RPMI7951 (cell line): ENCODE data around the gene MOB3B. TPM values are rescaled to one million over a fixed set of nuclear protein-coding genes. Genes with fewer than 3 reads are reported as not detected.
A peak's percentile ranks its signal among the peaks of the same experiment; 100 is the strongest.

Experiments used
- DNase-seq: peaks from one replicate; pipeline ENCODE4 v3.0.0-alpha.2; 2012; ENCODE audit warnings: low read depth
- total RNA-seq: library from RNA; depleted of rRNA; stranded (reverse); fragments of >200 nt; shearing (Covaris generic); gene quantifications from 2 replicates; pipeline ENCODE4 v1.2.3, GENCODE V29; 2014

The MOB3B gene
- total RNA-seq, 1 experiment from 2014 or later = not detected

- no peak for DNase-seq
Measured at GRCh38 chr9:27339661-27340284, 189.8 kb downstream of the MOB3B start.

GRCh38 chr9:27338527-27338903, 191.1 kb downstream of the MOB3B start:
- DNase-seq = no peak

- DNase-seq = no peak
Measured at GRCh38 chr9:27337833-27338526, 191.6 kb downstream of the MOB3B start.

DNA sequence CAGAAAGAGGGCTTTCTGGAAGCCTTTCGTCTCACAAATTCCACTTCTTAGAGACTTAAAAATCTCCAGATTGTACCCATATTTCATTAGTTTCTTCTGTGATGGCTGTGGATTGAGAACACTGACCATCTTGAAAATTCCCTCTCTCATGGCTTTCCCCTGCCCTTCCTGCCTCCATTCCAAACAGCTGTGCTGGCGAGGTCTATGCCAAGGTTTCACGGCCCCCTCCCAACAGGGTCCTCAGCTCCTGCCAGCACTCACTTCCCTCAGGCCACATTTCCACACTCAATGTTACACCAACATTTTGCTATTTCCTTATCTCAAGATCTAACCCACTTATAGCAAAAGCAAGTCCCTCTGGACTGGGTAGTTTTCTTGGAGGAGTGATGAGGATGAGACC, 192.4 kb downstream of the MOB3B start:
- no peak for DNase-seq

DNA sequence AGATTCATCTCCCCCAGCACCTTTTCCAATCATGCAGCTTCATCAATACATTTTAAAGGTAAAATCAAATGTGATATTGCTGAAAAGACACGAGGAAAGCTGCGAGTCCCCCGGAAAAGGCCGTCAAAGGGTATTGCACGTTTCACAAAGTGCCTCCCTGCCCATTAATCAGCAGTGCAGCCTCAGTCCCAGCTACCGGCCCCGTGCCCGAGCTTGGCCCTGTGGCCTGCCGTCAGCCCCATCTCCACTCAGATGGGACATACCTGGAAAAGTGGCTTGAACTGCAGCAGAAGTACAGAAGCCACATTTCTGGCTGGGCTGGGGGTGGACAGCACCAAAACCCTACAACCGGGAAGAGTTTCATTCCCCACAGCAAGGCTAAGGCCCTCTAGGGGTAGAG, 192.8 kb downstream of the MOB3B start:
- DNase-seq = no peak

DNA sequence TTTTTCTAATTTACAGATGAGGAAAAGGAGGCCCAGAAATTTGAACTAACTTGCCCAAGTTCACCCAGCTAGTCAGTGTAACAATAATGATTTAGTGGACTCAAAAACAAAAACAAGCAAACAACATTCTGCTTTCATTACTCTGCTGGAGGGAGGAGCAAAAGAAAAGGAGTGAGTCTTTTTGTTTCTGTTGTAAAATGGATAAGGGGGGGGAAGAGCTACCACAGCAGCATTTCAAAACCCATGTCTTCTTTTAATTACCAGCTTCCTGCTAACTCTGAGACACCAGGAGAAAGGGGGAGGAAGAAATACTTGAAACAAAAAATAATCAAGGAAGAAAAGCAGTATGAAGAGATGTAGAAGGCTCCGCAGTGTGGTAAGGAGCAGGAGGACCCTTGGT, 193.5 kb downstream of the MOB3B start:
- no peak for DNase-seq

DNA sequence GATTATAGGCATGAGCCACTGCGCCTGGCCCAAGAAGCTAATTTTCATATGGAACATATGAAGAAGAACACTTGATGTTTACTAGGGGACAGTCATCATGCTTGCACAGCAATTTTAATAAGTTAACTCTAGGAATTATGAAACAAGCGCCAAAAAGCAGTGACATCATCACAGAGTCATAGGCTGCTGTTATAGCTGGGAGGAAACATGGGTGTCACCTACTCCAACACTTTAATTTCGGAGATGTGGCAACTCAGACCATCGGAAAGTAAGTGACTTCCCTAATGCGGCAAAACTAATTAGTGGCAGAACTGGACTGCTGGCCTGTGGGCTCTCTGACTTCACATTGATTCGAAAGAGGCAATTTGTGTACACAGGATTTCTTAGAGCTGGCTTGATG, 194.5 kb downstream of the MOB3B start:
- DNase-seq = no peak

GRCh38 chr9:27333241-27334052, 196.2 kb downstream of the MOB3B start:
- peak; percentile 44 for DNase-seq

- DNase-seq = no peak
Measured at GRCh38 chr9:27331393-27331792, 198.2 kb downstream of the MOB3B start.

GRCh38 chr9:27329291-27329690, 200.3 kb downstream of the MOB3B start:
- no peak for DNase-seq

GRCh38 chr9:27328483-27328882, 201.1 kb downstream of the MOB3B start:
- DNase-seq = no peak

- DNase-seq = no peak
Measured at GRCh38 chr9:27311184-27311583, 218.4 kb downstream of the MOB3B start.

DNA sequence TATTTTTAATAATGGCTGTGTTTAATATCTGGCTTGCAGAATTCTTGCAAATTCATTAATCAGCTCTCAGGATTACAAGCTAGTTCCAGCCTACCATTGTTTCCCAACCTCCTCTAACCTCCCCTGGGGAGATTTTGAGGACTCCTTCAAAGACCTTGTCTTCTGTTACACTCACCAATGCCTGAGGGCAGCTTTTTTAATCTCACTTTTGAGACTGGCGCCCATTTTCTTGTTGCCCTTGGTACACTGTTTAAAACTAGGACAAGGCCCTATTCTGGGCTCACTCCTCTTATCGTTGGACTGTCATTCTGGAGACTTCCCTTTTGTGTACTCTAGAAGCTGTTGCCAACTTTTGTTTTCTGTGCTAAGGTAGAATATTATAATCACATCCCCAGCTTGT, 219.0 kb downstream of the MOB3B start:
- no peak for DNase-seq

DNA sequence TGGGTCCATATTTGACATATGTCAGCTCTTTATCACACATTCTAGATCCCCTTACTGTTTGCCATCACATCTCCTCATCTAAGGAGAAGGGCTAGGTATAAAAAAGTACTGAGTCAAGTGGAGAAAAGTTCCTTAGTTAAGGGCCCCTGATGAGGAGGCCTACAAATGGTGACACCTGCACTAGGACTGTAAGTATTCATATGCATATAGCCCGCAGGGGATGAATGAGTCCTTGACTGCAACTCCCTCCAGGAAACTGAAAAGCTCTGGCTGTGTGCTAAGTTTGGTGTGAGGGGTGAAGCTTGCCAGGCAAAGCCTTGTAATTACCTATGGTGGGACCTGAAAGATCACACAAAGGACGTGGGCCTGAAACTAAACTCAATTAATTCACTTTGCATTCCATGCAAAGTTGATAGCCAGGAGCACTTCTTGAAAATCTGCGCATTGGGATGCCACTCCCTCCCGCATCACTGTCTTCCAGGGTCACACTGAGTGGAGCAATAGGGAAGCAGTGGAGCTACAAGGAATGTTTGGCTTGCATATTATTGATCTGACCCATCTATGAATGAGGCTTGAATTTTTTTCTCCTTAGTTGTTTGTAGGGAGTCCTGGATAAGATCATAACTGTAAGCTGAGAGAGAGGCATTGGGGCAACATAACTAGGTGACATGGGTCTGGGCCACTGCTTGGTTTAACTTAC, 220.8 kb downstream of the MOB3B start:
- no peak for DNase-seq

GRCh38 chr9:27304521-27304920, 225.1 kb downstream of the MOB3B start:
- DNase-seq = no peak

GRCh38 chr9:27303219-27303618, 226.4 kb downstream of the MOB3B start:
- DNase-seq = peak; percentile 25

DNA sequence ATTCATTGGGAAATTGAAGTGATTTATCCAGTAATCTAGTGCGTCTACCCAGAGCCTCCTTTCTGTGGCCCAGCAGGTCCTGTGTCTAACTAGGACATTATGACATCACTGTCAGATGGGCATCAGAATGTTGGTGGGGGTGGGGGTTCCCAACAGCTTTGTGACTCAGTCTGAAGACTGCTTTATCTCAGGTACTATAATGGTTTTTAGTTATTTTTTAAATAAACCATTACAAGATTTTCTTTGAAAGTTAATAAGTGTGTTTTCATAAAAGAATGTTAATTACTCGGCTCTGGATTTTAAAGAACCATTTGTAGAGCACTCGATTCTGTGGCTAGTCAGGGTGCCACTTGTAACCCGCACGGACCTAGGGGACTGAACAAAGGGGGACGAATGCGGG, 232.6 kb downstream of the MOB3B start, which contains the start of gene EQTN:
TSS of gene EQTN (minus strand) at position 101 of the 400 bp plus-strand sequence. CDS start at position 6, 95 bp downstream.
- DNase-seq = no peak

GRCh38 chr9:27293996-27294395, 235.6 kb downstream of the MOB3B start:
- no peak for DNase-seq

- DNase-seq = peak; percentile 37
Measured at GRCh38 chr9:27292659-27293405, 236.8 kb downstream of the MOB3B start.

DNA sequence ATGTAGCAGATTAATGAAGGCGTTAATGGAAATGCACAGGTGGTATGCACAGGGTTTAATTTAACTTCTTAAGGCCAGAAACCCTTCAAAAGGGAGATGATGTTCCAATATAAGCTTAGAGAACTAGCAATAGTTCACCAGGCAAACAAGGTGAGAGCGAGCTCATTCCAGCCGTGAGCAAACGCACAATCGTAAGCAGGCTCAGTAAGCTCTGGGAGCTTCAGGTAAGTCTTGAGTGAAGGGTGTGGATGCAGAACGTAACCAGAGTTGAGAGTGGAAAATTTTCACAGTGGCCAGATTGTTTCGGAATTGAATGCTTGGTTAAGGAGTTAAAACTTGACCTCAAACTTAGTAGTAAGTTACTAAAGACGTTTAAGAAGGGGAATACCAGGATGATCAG, 238.3 kb downstream of the MOB3B start:
- no peak for DNase-seq

- DNase-seq = no peak
Measured at GRCh38 chr9:27282269-27282668, 247.3 kb downstream of the MOB3B start.
